WTC11 (cell line): ENCODE data around the gene S100PBP. TPM values are rescaled to one million over a fixed set of nuclear protein-coding genes. Genes with fewer than 3 reads are reported as not detected.

Experiments
- ATAC-seq: fragments of 200-7000 bp; cut with Tn5 transposase; 2 replicates; pipeline ENCODE4 v1.10.0; 2021; ENCODE audit warnings: mild to moderate bottlenecking, moderate library complexity
- CTCF ChIA-PET: fragments of 300-600 bp; sonication (Branson Sonifier 250); formaldehyde crosslinking; loops from one replicate; lab custom pipeline; 2021; ENCODE audit warnings: antibody characterized with exemption; lab: Charles Lee
- POLR2A ChIA-PET: fragments of 350-600 bp; sonication (Branson Sonifier 250); formaldehyde crosslinking; loops from one replicate; lab custom pipeline; 2021; ENCODE audit warnings: antibody characterized with exemption; lab: Charles Lee
- DNase-seq: peaks from one replicate; pipeline ENCODE4 v3.0.0; 2021; ENCODE audit warnings: low spot score
- H3K27ac Mint-ChIP-seq: 2 replicates; pipeline ENCODE4 v1.8.0; 2021; ENCODE audit warnings: mixed read lengths
- H3K27me3 Mint-ChIP-seq: 2 replicates; pipeline ENCODE4 v1.8.0; 2021; ENCODE audit warnings: low read depth, mild to moderate bottlenecking, moderate library complexity, mixed read lengths
- H3K36me3 Mint-ChIP-seq: 2 replicates; pipeline ENCODE4 v1.8.0; 2021; ENCODE audit warnings: mixed read lengths
- H3K4me1 Mint-ChIP-seq: 2 replicates; pipeline ENCODE4 v1.8.0; 2022; ENCODE audit warnings: mixed read lengths
- H3K4me3 Mint-ChIP-seq: 2 replicates; pipeline ENCODE4 v1.8.0; 2021; ENCODE audit warnings: mild to moderate bottlenecking, moderate library complexity, mixed read lengths
- H3K9me3 Mint-ChIP-seq: 2 replicates; pipeline ENCODE4 v1.8.0; 2021; ENCODE audit warnings: mixed read lengths
- ATF2 ChIP-seq: sonication (generic); formaldehyde crosslinking; IDR thresholded peaks from 2 replicates; pipeline ENCODE4 v1.8.1; 2022; ENCODE audit warnings: low read depth, missing genetic modification reagents, borderline replicate concordance
- ATF3 ChIP-seq: sonication (generic); formaldehyde crosslinking; conservative IDR thresholded peaks from 2 replicates; pipeline ENCODE4 v1.8.1; 2022; ENCODE audit warnings: mild to moderate bottlenecking, missing genetic modification reagents
- E2F1 ChIP-seq: sonication (generic); formaldehyde crosslinking; IDR thresholded peaks from 2 replicates; pipeline ENCODE4 v1.8.0; 2022; ENCODE audit warnings: mild to moderate bottlenecking, missing genetic modification reagents
- E2F4 ChIP-seq: sonication (generic); formaldehyde crosslinking; IDR thresholded peaks from 2 replicates; pipeline ENCODE4 v1.8.1; 2022; ENCODE audit warnings: low read depth, mild to moderate bottlenecking, moderate library complexity, missing genetic modification reagents, borderline replicate concordance
- FOXJ3 ChIP-seq: sonication (generic); formaldehyde crosslinking; IDR thresholded peaks from 2 replicates; pipeline ENCODE4 v1.9.0; 2021; ENCODE audit warnings: missing genetic modification reagents, mild to moderate bottlenecking, borderline replicate concordance
- FOXP4 ChIP-seq: sonication (generic); formaldehyde crosslinking; IDR thresholded peaks from 2 replicates; pipeline ENCODE4 v1.8.0; 2022; ENCODE audit warnings: mild to moderate bottlenecking, missing genetic modification reagents
- HMGA2 ChIP-seq: fragments of 250-450 bp; sonication (Bioruptor Pico); IDR thresholded peaks from 2 replicates; pipeline ENCODE4 v1.4.0; 2021; ENCODE audit warnings: mild to moderate bottlenecking, moderate library complexity
- HMGXB4 ChIP-seq: sonication (generic); formaldehyde crosslinking; IDR thresholded peaks from 2 replicates; pipeline ENCODE4 v1.8.1; 2023; ENCODE audit warnings: mild to moderate bottlenecking, moderate library complexity, missing genetic modification reagents
- MLX ChIP-seq: sonication (generic); formaldehyde crosslinking; IDR thresholded peaks from 2 replicates; pipeline ENCODE4 v1.8.1; 2023; ENCODE audit warnings: mild to moderate bottlenecking, missing genetic modification reagents, moderate library complexity
- MXD4 ChIP-seq: fragments of 250-450 bp; sonication (Bioruptor Pico); IDR thresholded peaks from 2 replicates; pipeline ENCODE4 v1.8.0; 2021; ENCODE audit warnings: mild to moderate bottlenecking, moderate library complexity, borderline replicate concordance
- NFYB ChIP-seq: sonication (generic); formaldehyde crosslinking; conservative IDR thresholded peaks from 2 replicates; pipeline ENCODE4 v1.8.0; 2022; ENCODE audit warnings: low read depth, missing genetic modification reagents
- NR3C1 ChIP-seq: sonication (generic); formaldehyde crosslinking; conservative IDR thresholded peaks from 2 replicates; pipeline ENCODE4 v1.8.1; 2023; ENCODE audit warnings: low read depth, mild to moderate bottlenecking, missing genetic modification reagents
- PRDM15 ChIP-seq: sonication (generic); formaldehyde crosslinking; IDR thresholded peaks from 2 replicates; pipeline ENCODE4 v1.8.0; 2022; ENCODE audit warnings: missing genetic modification reagents
- RELA ChIP-seq: sonication (generic); formaldehyde crosslinking; IDR thresholded peaks from 2 replicates; pipeline ENCODE4 v1.8.1; 2022; ENCODE audit warnings: missing genetic modification reagents, mild to moderate bottlenecking, borderline replicate concordance
- ZNF138 ChIP-seq: sonication (generic); formaldehyde crosslinking; conservative IDR thresholded peaks from 2 replicates; pipeline ENCODE4 v1.8.1; 2022; ENCODE audit warnings: mild to moderate bottlenecking, moderate library complexity, missing genetic modification reagents
- ZNF263 ChIP-seq: sonication (generic); formaldehyde crosslinking; IDR thresholded peaks from 2 replicates; pipeline ENCODE4 v1.8.1; 2022; ENCODE audit warnings: low read depth, mild to moderate bottlenecking, moderate library complexity, missing genetic modification reagents
- ZNF671 ChIP-seq: fragments of 250-450 bp; sonication (Bioruptor Pico); IDR thresholded peaks from 2 replicates; pipeline ENCODE4 v1.8.0; 2021; ENCODE audit warnings: mild to moderate bottlenecking
- total RNA-seq: library from RNA; stranded (reverse); gene quantifications from 3 replicates; pipeline ENCODE4 v1.2.3, GENCODE V29; 2021

Gene S100PBP
- total RNA-seq, 1 experiment from 2014 or later: 62.9 TPM

- POLR2A ChIA-PET: no interaction called here
- no peak for DNase-seq
- peaks cover 6% of the 10 kb centered on the region for H3K36me3 Mint-ChIP-seq
- TF ChIP-seq MXD4 (CRISPR knock-in tag) (no peak), RELA (CRISPR knock-in tag) (no peak), FOXP4 (no peak), ZNF138 (CRISPR knock-in tag) (no peak), PRDM15 (CRISPR knock-in tag) (no peak), NFYB (CRISPR knock-in tag) (no peak), ATF3 (CRISPR knock-in tag) (no peak), ATF2 (CRISPR knock-in tag) (no peak), NR3C1 (CRISPR knock-in tag) (no peak), HMGA2 (CRISPR knock-in tag) (no peak), FOXJ3 (CRISPR knock-in tag) (no peak), E2F1 (CRISPR knock-in tag) (no peak)
- H3K27me3 Mint-ChIP-seq: peaks cover 25% of the 10 kb centered on the region
- H3K4me1 Mint-ChIP-seq: peaks cover 9% of the 10 kb centered on the region
- H3K9me3 Mint-ChIP-seq: no peaks in the 10 kb centered on the region
- CTCF ChIA-PET: interaction anchor here (1.2 kb wide), 1 partner anchor 27 kb away, joined by 4 read pairs; no protein-coding TSS in a partner anchor
- H3K27ac Mint-ChIP-seq: no peak overlapping the region
- H3K4me3 Mint-ChIP-seq: no peak overlapping the region
- ATAC-seq: no peak
Measured at GRCh38 chr1:32865639-32866405, 48.4 kb downstream of the S100PBP start.

- Mint-ChIP-seq H3K27ac (no peak overlapping the region), H3K36me3 (peaks cover 6% of the 10 kb centered on the region), H3K4me3 (no peak overlapping the region), H3K9me3 (no peaks in the 10 kb centered on the region), H3K27me3 (peaks cover 38% of the 10 kb centered on the region), H3K4me1 (peaks cover 20% of the 10 kb centered on the region)
- ChIA-PET CTCF (interaction anchor here (0.5 to 1.2 kb wide), 3 partner anchors 10 to 36 kb away, joined by 3 to 4 read pairs (median 3); no protein-coding TSS in a partner anchor), POLR2A (no interaction called here)
- no peak for ATAC-seq
- no peak for DNase-seq
- TF ChIP-seq E2F1 (CRISPR knock-in tag) (no peak), ZNF671 (CRISPR knock-in tag) (no peak), E2F4 (no peak), HMGXB4 (CRISPR knock-in tag) (no peak), ZNF263 (CRISPR knock-in tag) (no peak), MLX (CRISPR knock-in tag) (no peak)
Measured at GRCh38 chr1:32867151-32867550, 49.7 kb downstream of the S100PBP start.
